Adrenal gland (tissue), 5 donors: Measurements from ENCODE around the gene LRCH1.

Experiments used
- CTCF ChIP-seq, 6 experiments: fragments of 450-650 bp in 4 of 6; fragments of 200-600 bp in 2 of 6; sonication (generic) in 1 of 6; IDR thresholded peaks; 1 replicate in 5 of 6; 2 replicates in 1 of 6; pipeline versions ENCODE4 v1.5.1 to v1.8.0; 2016 to 2021; ENCODE audit warnings: antibody characterized with exemption in 6 of 6, mild to moderate bottlenecking in 2 of 6, moderate library complexity in 1 of 6
- POLR2A ChIP-seq, 2 donors: fragments of 450-650 bp; IDR thresholded peaks; one replicate each; pipeline ENCODE4 v1.6.1; 2017; ENCODE audit warnings: antibody characterized with exemption in 2 of 2, mild to moderate bottlenecking in 2 of 2, moderate library complexity in 1 of 2
- donor health status: DM: no; HTN: no; CAD: no.

GRCh38 chr13:46630431-46631178 is 77.6 kb downstream of the LRCH1 start:
- TF ChIP-seq CTCF (IDR thresholded peaks at IDR 0.05) (no peak), POLR2A (IDR thresholded peaks at IDR 0.05) (no peak)
